Measurements from ENCODE around the gene IGFL4.

IGFL4 gene

GRCh38 chr19:46063201-46063600 lies 22.4 kb upstream of the IGFL4 start:
- no peaks in the 10 kb centered on the region for H3K36me3 ChIP-seq (ENCODE audit: control insufficient read depth in 2 of 2, insufficient read depth in 2 of 2, low read length in 2 of 2)
- no peaks in the 10 kb centered on the region for H3K4me1 ChIP-seq (ENCODE audit: control insufficient read depth, insufficient read depth, low read length)
- H3K9ac ChIP-seq (ENCODE audit: low read length in 2 of 2) = no peak overlapping the region
- peaks cover 13 to 23% of the 10 kb centered on the region in 2 donors for H3K27me3 ChIP-seq (ENCODE audit: control insufficient read depth in 1 of 2, insufficient read depth in 2 of 2, low read length in 2 of 2)
- no peaks in the 10 kb centered on the region for H3K9me3 ChIP-seq (ENCODE audit: control insufficient read depth in 2 of 2, low read length in 2 of 2)
- H3K4me3 ChIP-seq (ENCODE audit: low read length in 2 of 2) = no peak overlapping the region
- H3K27ac ChIP-seq (ENCODE audit: low read length) = no peak overlapping the region

GRCh38 chr19:46060012-46060411 lies 19.2 kb upstream of the IGFL4 start:
- Histone ChIP-seq H3K27me3 (ENCODE audit: control insufficient read depth in 1 of 2, insufficient read depth in 2 of 2, low read length in 2 of 2) (peaks cover 9 to 14% of the 10 kb centered on the region in 2 donors), H3K4me1 (ENCODE audit: control insufficient read depth, insufficient read depth, low read length) (no peaks in the 10 kb centered on the region), H3K9me3 (ENCODE audit: control insufficient read depth in 2 of 2, low read length in 2 of 2) (peaks cover 0 to 1% of the 10 kb centered on the region in 2 donors)

GRCh38 chr19:46058778-46059177 lies 18.0 kb upstream of the IGFL4 start:
- H3K9ac ChIP-seq (ENCODE audit: low read length in 2 of 2) = no peak overlapping the region
- peaks cover 9 to 14% of the 10 kb centered on the region in 2 donors for H3K27me3 ChIP-seq (ENCODE audit: control insufficient read depth in 1 of 2, insufficient read depth in 2 of 2, low read length in 2 of 2)
- H3K4me3 ChIP-seq (ENCODE audit: low read length in 2 of 2) = no peak overlapping the region
- H3K27ac ChIP-seq (ENCODE audit: low read length) = no peak overlapping the region
- H3K36me3 ChIP-seq (ENCODE audit: control insufficient read depth in 2 of 2, insufficient read depth in 2 of 2, low read length in 2 of 2) = no peaks in the 10 kb centered on the region
- H3K4me1 ChIP-seq (ENCODE audit: control insufficient read depth, insufficient read depth, low read length) = no peaks in the 10 kb centered on the region
- H3K9me3 ChIP-seq (ENCODE audit: control insufficient read depth in 2 of 2, low read length in 2 of 2) = peaks cover 0 to 2% of the 10 kb centered on the region in 2 donors

More at GRCh38 chr19:46060012-46060411, 19.2 kb upstream of the IGFL4 start:
- Histone ChIP-seq H3K4me3 (ENCODE audit: low read length in 2 of 2) (no peak overlapping the region), H3K36me3 (ENCODE audit: control insufficient read depth in 2 of 2, insufficient read depth in 2 of 2, low read length in 2 of 2) (no peaks in the 10 kb centered on the region), H3K9ac (ENCODE audit: low read length in 2 of 2) (no peak overlapping the region), H3K27ac (ENCODE audit: low read length) (no peak overlapping the region)

- Histone ChIP-seq H3K4me1 (ENCODE audit: control insufficient read depth, insufficient read depth, low read length) (no peaks in the 10 kb centered on the region), H3K9me3 (ENCODE audit: control insufficient read depth in 2 of 2, low read length in 2 of 2) (peaks cover 0 to 2% of the 10 kb centered on the region in 2 donors), H3K4me3 (ENCODE audit: low read length in 2 of 2) (no peak overlapping the region), H3K27me3 (ENCODE audit: control insufficient read depth in 1 of 2, insufficient read depth in 2 of 2, low read length in 2 of 2) (peaks cover 9 to 11% of the 10 kb centered on the region in 2 donors), H3K27ac (ENCODE audit: low read length) (no peak overlapping the region), H3K9ac (ENCODE audit: low read length in 2 of 2) (no peak overlapping the region), H3K36me3 (ENCODE audit: control insufficient read depth in 2 of 2, insufficient read depth in 2 of 2, low read length in 2 of 2) (no peaks in the 10 kb centered on the region)
Measured at GRCh38 chr19:46056536-46056935, 15.7 kb upstream of the IGFL4 start.

GRCh38 chr19:46052896-46053295 lies 12.1 kb upstream of the IGFL4 start:
- H3K4me1 ChIP-seq (ENCODE audit: control insufficient read depth, insufficient read depth, low read length) = no peaks in the 10 kb centered on the region
- peaks cover 0 to 5% of the 10 kb centered on the region in 2 donors for H3K9me3 ChIP-seq (ENCODE audit: control insufficient read depth in 2 of 2, low read length in 2 of 2)
- H3K27me3 ChIP-seq (ENCODE audit: control insufficient read depth in 1 of 2, insufficient read depth in 2 of 2, low read length in 2 of 2) = peaks cover 0 to 11% of the 10 kb centered on the region in 2 donors
- no peak overlapping the region for H3K4me3 ChIP-seq (ENCODE audit: low read length in 2 of 2)
- no peak overlapping the region for H3K9ac ChIP-seq (ENCODE audit: low read length in 2 of 2)
- no peak overlapping the region for H3K27ac ChIP-seq (ENCODE audit: low read length)
- H3K36me3 ChIP-seq (ENCODE audit: control insufficient read depth in 2 of 2, insufficient read depth in 2 of 2, low read length in 2 of 2) = no peaks in the 10 kb centered on the region

- Histone ChIP-seq H3K4me3 (ENCODE audit: low read length in 2 of 2) (no peak overlapping the region), H3K36me3 (ENCODE audit: control insufficient read depth in 2 of 2, insufficient read depth in 2 of 2, low read length in 2 of 2) (no peaks in the 10 kb centered on the region), H3K9ac (ENCODE audit: low read length in 2 of 2) (no peak overlapping the region), H3K4me1 (ENCODE audit: control insufficient read depth, insufficient read depth, low read length) (no peaks in the 10 kb centered on the region), H3K9me3 (ENCODE audit: control insufficient read depth in 2 of 2, low read length in 2 of 2) (peaks cover 0 to 3% of the 10 kb centered on the region in 2 donors), H3K27me3 (ENCODE audit: control insufficient read depth in 1 of 2, insufficient read depth in 2 of 2, low read length in 2 of 2) (peaks cover 0 to 9% of the 10 kb centered on the region in 2 donors), H3K27ac (ENCODE audit: low read length) (no peak overlapping the region)
Measured at GRCh38 chr19:46049597-46049996, 8.8 kb upstream of the IGFL4 start.

- no peaks in the 10 kb centered on the region for H3K36me3 ChIP-seq (ENCODE audit: control insufficient read depth in 2 of 2, insufficient read depth in 2 of 2, low read length in 2 of 2)
- H3K4me1 ChIP-seq (ENCODE audit: control insufficient read depth, insufficient read depth, low read length) = no peaks in the 10 kb centered on the region
- H3K9ac ChIP-seq (ENCODE audit: low read length in 2 of 2) = no peak overlapping the region
- peaks cover 17 to 21% of the 10 kb centered on the region in 2 donors for H3K27me3 ChIP-seq (ENCODE audit: control insufficient read depth in 1 of 2, insufficient read depth in 2 of 2, low read length in 2 of 2)
- H3K9me3 ChIP-seq (ENCODE audit: control insufficient read depth in 2 of 2, low read length in 2 of 2) = no peaks in the 10 kb centered on the region
- H3K4me3 ChIP-seq (ENCODE audit: low read length in 2 of 2) = no peak overlapping the region
- H3K27ac ChIP-seq (ENCODE audit: low read length) = no peak overlapping the region
Measured at GRCh38 chr19:46043519-46043918, 2.7 kb upstream of the IGFL4 start.

GRCh38 chr19:46042252-46042883 lies 1.6 kb upstream of the IGFL4 start:
- no peaks in the 10 kb centered on the region for H3K9me3 ChIP-seq (ENCODE audit: control insufficient read depth in 2 of 2, low read length in 2 of 2)
- H3K36me3 ChIP-seq (ENCODE audit: control insufficient read depth in 2 of 2, insufficient read depth in 2 of 2, low read length in 2 of 2) = no peaks in the 10 kb centered on the region
- no peak overlapping the region for H3K27ac ChIP-seq (ENCODE audit: low read length)

GRCh38 chr19:46040125-46040524 lies 677 bp downstream of the IGFL4 start:
- H3K27ac ChIP-seq (ENCODE audit: low read length) = no peak overlapping the region
- no peaks in the 10 kb centered on the region for H3K36me3 ChIP-seq (ENCODE audit: control insufficient read depth in 2 of 2, insufficient read depth in 2 of 2, low read length in 2 of 2)
- no peaks in the 10 kb centered on the region for H3K4me1 ChIP-seq (ENCODE audit: control insufficient read depth, insufficient read depth, low read length)
- no peaks in the 10 kb centered on the region for H3K9me3 ChIP-seq (ENCODE audit: control insufficient read depth in 2 of 2, low read length in 2 of 2)
- no peak overlapping the region for H3K9ac ChIP-seq (ENCODE audit: low read length in 2 of 2)
- H3K4me3 ChIP-seq (ENCODE audit: low read length in 2 of 2) = no peak overlapping the region
- peaks cover 17 to 21% of the 10 kb centered on the region in 2 donors for H3K27me3 ChIP-seq (ENCODE audit: control insufficient read depth in 1 of 2, insufficient read depth in 2 of 2, low read length in 2 of 2)

More at GRCh38 chr19:46042252-46042883, 1.6 kb upstream of the IGFL4 start:
- Histone ChIP-seq H3K9ac (ENCODE audit: low read length in 2 of 2) (no peak overlapping the region), H3K27me3 (ENCODE audit: control insufficient read depth in 1 of 2, insufficient read depth in 2 of 2, low read length in 2 of 2) (peaks cover 17 to 21% of the 10 kb centered on the region in 2 donors), H3K4me1 (ENCODE audit: control insufficient read depth, insufficient read depth, low read length) (no peaks in the 10 kb centered on the region), H3K4me3 (ENCODE audit: low read length in 2 of 2) (no peak overlapping the region)

- no peak overlapping the region for H3K4me3 ChIP-seq (ENCODE audit: low read length in 2 of 2)
- H3K4me1 ChIP-seq (ENCODE audit: control insufficient read depth, insufficient read depth, low read length) = no peaks in the 10 kb centered on the region
- no peak overlapping the region for H3K27ac ChIP-seq (ENCODE audit: low read length)
- no peak overlapping the region for H3K9ac ChIP-seq (ENCODE audit: low read length in 2 of 2)
- H3K36me3 ChIP-seq (ENCODE audit: control insufficient read depth in 2 of 2, insufficient read depth in 2 of 2, low read length in 2 of 2) = no peaks in the 10 kb centered on the region
- H3K27me3 ChIP-seq (ENCODE audit: control insufficient read depth in 1 of 2, insufficient read depth in 2 of 2, low read length in 2 of 2) = peaks cover 9 to 12% of the 10 kb centered on the region in 2 donors
- no peaks in the 10 kb centered on the region for H3K9me3 ChIP-seq (ENCODE audit: control insufficient read depth in 2 of 2, low read length in 2 of 2)
Measured at GRCh38 chr19:46036744-46037128, 4.1 kb downstream of the IGFL4 start.

- peaks cover 9 to 12% of the 10 kb centered on the region in 2 donors for H3K27me3 ChIP-seq (ENCODE audit: control insufficient read depth in 1 of 2, insufficient read depth in 2 of 2, low read length in 2 of 2)
- no peaks in the 10 kb centered on the region for H3K36me3 ChIP-seq (ENCODE audit: control insufficient read depth in 2 of 2, insufficient read depth in 2 of 2, low read length in 2 of 2)
- H3K9me3 ChIP-seq (ENCODE audit: control insufficient read depth in 2 of 2, low read length in 2 of 2) = no peaks in the 10 kb centered on the region
- no peak overlapping the region for H3K27ac ChIP-seq (ENCODE audit: low read length)
- no peak overlapping the region for H3K4me3 ChIP-seq (ENCODE audit: low read length in 2 of 2)
- no peaks in the 10 kb centered on the region for H3K4me1 ChIP-seq (ENCODE audit: control insufficient read depth, insufficient read depth, low read length)
- no peak overlapping the region for H3K9ac ChIP-seq (ENCODE audit: low read length in 2 of 2)
Measured at GRCh38 chr19:46035986-46036743, 4.6 kb downstream of the IGFL4 start.
